Mesodermal cell (in vitro differentiated cells): Measurements from ENCODE around the gene UBE2E3. TPM values are rescaled to one million over a fixed set of nuclear protein-coding genes. Genes with fewer than 3 reads are reported as not detected.
"Not testable (repeated sequence)": the region's sequence is repeated elsewhere in the genome, so short reads cannot be mapped to it uniquely, and the experiment has no call there.

ENCODE experiments used
- H3K27ac ChIP-seq: 2 replicates; pipeline ENCODE4 v1.7.0; 2013; ENCODE audit warnings: mild to moderate bottlenecking, low read depth, low read length, moderate library complexity; ENCODE audit not compliant: severe bottlenecking
- H3K36me3 ChIP-seq: 2 replicates; pipeline ENCODE4 v1.7.1; 2013; ENCODE audit warnings: mild to moderate bottlenecking, low read length, moderate library complexity; ENCODE audit not compliant: control insufficient read depth, insufficient read depth
- H3K4me1 ChIP-seq: one replicate; pipeline ENCODE4 v1.7.1; 2013; ENCODE audit warnings: mild to moderate bottlenecking, low read length; ENCODE audit not compliant: insufficient read depth, control insufficient read depth, poor library complexity, severe bottlenecking
- H3K4me3 ChIP-seq: 2 replicates; pipeline ENCODE4 v1.7.0; 2013; ENCODE audit warnings: low read length, control low read depth, mild to moderate bottlenecking; ENCODE audit not compliant: insufficient read depth, poor library complexity, severe bottlenecking; ENCODE audit errors: extremely low read depth
- H3K9me3 ChIP-seq: 2 replicates; pipeline ENCODE4 v1.7.1; 2013; ENCODE audit warnings: mild to moderate bottlenecking, low read length, moderate library complexity; ENCODE audit not compliant: control insufficient read depth
- WGBS, 2 experiments: methylation state at CpG; one replicate each; pipeline ENCODE4 v1.1.5; 2013; ENCODE audit warnings: missing lambda C conversion rate in 2 of 2; ENCODE audit not compliant: insufficient coverage in 2 of 2; 5-methylcytosine and 5-hydroxymethylcytosine counted together
- polyA plus RNA-seq, 2 experiments: library from polyadenylated mRNA; stranded (reverse); fragments of 50-300 nt; gene quantifications; one replicate each; pipeline ENCODE4 v1.2.3, GENCODE V29; 2013

UBE2E3 gene
- 226 TPM for polyA plus RNA-seq (2013, experiment 1 of 2)
- 232 TPM for polyA plus RNA-seq (2013, experiment 2 of 2)

DNA sequence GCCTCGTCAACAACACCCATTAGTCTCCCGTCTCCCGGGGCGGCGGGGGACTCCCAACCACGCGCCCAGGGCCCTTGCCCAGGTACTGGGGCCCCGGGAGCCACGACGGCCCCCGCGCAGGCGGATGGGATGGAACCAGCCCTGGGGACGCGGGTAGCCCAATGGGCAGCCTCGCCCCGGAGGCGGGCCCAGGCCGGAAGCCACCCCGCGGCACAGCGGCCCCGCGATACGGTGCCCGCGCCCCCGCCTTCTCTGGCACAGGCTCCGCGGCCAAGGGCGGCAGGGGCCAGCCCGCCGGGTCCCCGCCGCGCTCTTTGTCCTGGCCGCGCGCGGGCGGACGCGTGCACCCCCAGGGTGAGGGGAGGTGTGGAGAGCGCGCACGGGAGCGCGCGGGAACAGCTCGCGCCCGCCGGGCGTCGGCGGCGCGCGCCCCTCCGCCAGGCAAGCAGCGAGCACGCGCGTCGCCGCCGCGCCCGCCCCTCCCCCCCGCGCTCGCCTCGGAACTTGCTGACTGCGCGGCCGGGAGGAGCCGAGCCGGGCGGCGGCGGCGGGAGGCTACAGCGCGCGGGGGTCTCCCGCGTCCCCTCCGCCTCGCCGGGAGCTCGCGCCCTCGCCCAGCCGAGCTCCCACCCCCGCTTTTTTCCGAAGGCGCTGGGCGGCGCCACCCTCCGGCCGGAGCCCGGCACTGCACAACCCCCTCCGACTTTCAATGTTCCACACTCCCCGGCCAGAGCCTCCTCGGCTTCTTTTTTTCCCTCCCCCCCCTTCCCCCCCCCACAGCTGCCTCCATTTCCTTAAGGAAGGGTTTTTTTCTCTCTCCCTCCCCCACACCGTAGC, at the start of gene UBE2E3:
UBE2E3 (plus strand) TSS at position 500 of the 837 bp plus-strand sequence. CDS start 1,438 bp downstream, outside the sequence.
- Histone ChIP-seq H3K36me3 (peaks cover 3% of the 10 kb centered on the region), H3K4me3 (peak within 1 kb of the TSS; percentile 77), H3K9me3 (no peaks in the 10 kb centered on the region), H3K4me1 (peaks cover 11% of the 10 kb centered on the region), H3K27ac (peak within 1 kb of the TSS; percentile 91)
- WGBS, 2 experiments = 2% methylated on average over 43 to 44 of the region's 106 CpGs

DNA sequence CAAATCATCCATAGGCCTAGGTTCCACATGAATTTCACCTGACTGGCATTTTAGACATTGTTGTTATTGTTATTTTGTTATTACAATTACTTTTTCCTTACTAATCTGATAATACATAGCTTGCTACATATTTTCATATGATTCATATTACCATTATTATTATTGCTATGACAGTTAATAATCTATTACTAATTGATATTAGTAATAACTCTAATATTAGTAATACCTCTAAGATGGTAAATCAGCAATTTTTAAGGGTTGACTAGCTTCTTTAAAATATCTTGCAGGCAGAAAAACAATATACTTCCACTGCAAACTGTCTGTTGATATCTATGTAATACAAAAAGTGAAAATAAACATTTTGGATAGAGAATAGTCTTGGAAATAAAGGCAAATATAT, 48.6 kb upstream of the UBE2E3 start:
- no peak overlapping the region for H3K27ac ChIP-seq
- no peaks in the 10 kb centered on the region for H3K9me3 ChIP-seq
- no peaks in the 10 kb centered on the region for H3K36me3 ChIP-seq
- H3K4me1 ChIP-seq = no peaks in the 10 kb centered on the region
- H3K4me3 ChIP-seq = no peak overlapping the region

DNA sequence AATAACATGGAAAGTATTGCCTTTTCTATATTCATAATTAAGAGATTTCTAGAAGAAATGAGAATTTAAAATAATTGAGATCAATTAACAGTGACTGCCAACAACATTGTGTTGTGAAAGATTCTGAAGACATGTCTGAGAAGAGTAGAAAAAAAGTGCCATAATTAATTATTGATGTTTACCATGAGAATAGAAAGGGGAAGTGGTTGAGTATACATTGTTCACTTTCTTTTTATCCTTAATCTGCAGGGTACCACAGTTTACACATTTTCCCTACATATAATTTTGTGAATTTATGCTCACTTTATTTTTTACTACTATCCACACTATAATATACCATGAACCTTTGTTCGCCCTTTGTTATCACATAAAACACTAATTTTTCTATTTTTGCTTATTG, 47.1 kb upstream of the UBE2E3 start:
- H3K9me3 ChIP-seq = no peaks in the 10 kb centered on the region
- no peak overlapping the region for H3K27ac ChIP-seq
- WGBS, 2 experiments = 80% methylated on average over 1 of the region's 1 CpG; no CpG with 5 or more reads in 1 of the 2 experiments
- no peaks in the 10 kb centered on the region for H3K4me1 ChIP-seq
- H3K4me3 ChIP-seq = no peak overlapping the region
- H3K36me3 ChIP-seq = no peaks in the 10 kb centered on the region

DNA sequence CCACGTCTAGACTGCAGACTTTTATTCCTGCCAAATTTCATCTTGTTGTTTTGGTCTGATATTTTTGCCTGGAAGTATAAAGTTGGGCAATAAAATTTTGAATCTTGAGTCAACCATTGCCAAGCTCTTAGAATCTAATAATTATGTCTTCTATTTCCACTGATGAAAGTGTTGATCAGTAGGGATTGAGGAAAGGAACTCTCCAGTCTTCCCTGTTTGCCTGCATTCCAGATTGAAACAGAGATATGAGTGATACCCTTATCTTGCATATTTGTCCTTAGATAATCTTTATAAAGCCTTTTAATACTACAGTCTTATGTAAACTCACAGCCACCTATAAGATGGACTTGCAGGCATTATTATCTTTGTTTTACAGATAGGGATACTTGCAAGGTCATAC, 45.5 kb upstream of the UBE2E3 start:
- no peak overlapping the region for H3K4me3 ChIP-seq
- no peaks in the 10 kb centered on the region for H3K4me1 ChIP-seq
- no peaks in the 10 kb centered on the region for H3K36me3 ChIP-seq
- H3K27ac ChIP-seq = no peak overlapping the region
- no peaks in the 10 kb centered on the region for H3K9me3 ChIP-seq
- 60% methylated on average over 1 of the region's 1 CpG; no CpG with 5 or more reads in 1 of the 2 experiments for WGBS, 2 experiments

DNA sequence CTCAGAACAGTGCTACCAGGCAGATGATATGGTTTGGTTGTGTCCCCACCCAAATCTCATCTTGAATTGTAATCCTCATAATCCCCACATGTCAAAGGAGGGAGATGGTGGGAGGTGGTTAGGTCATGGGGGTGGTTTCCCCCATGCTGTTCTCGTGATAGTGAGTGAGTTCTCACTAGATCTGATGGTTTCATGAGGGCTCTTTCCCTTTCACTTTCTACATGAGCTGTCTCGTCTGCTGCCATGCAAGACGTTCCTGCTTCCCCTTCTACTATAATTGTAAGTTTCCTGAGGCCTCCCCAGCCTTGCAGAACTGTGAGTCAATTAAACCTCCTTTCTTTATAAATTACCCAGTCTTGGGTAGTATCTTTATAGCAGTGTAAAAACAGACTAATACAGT, 42.9 kb upstream of the UBE2E3 start:
- not testable (repeated sequence) for H3K4me1 ChIP-seq, H3K27ac ChIP-seq, H3K9me3 ChIP-seq, H3K4me3 ChIP-seq, H3K36me3 ChIP-seq
- WGBS, 2 experiments = 77 to 86% methylated on average over 1 to 2 of the region's 3 CpGs

DNA sequence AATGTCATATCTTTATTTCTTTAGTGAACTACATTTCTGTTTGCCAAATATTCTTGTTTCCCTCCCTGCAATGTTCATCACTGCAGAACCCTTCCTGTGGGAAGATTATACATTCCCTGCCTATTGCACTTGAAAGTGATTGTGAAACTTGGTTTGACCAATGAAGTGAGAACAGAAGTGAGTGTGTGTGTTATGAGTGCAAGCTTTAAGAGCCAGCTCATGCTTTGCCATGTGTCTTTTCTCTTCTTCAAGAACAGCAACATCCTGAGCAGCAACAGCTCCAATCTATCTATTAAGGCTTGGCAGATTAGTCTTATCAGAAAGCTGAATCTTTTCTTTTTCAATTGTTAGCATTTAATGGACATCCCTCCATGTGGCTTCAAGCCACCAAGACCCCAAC, 42.0 kb upstream of the UBE2E3 start:
- Histone ChIP-seq H3K4me1 (no peaks in the 10 kb centered on the region), H3K27ac (no peak overlapping the region), H3K9me3 (no peaks in the 10 kb centered on the region), H3K4me3 (no peak overlapping the region), H3K36me3 (no peaks in the 10 kb centered on the region)

DNA sequence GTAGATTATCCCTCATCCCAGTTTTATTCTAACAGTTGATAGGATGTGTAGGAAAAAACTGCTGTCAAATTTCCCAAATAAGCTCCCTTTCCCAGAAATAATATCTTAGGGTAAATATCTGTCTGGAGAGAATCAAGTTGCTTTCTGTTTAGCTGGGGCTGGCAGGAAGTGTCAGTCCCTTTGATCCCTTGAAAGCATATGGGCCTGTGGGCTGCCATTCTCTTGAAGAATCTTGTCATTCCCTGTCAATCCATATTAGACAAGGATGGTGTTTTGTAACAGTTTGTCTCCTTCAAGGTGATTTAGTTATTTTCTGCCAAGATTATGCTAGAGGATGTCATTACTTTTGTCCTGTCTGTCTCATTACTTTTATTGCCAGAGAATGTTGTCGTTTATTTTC, 37.1 kb upstream of the UBE2E3 start:
- no peak overlapping the region for H3K27ac ChIP-seq
- H3K9me3 ChIP-seq = no peaks in the 10 kb centered on the region
- WGBS, 2 experiments = no CpG with 5 or more reads among the region's 1 CpG
- no peaks in the 10 kb centered on the region for H3K4me1 ChIP-seq
- H3K4me3 ChIP-seq = no peak overlapping the region
- no peaks in the 10 kb centered on the region for H3K36me3 ChIP-seq

DNA sequence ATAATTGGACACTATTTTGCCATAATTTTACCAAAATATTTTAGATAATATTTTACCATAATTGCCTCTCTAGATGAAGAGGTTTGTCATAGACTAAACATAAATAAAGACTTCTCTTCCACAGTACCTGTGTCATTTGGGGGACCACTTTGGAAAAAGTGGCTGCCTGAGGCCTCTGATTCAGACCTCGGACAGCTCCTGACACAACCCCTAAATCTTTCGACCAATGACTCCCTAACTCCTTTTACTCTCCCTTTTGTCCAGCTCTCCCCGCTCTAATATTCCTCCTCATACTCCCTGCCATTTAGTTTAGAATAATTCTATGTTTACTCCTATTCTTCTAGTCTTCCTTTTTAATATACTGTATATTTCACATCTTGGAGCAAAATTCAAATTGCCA, 36.0 kb upstream of the UBE2E3 start:
- 95 to 100% methylated on average over 2 of the region's 3 CpGs for whole genome bisulfite sequencing, 2 experiments
- no peaks in the 10 kb centered on the region for H3K36me3 ChIP-seq
- H3K4me1 ChIP-seq = no peaks in the 10 kb centered on the region
- H3K4me3 ChIP-seq = no peak overlapping the region
- no peak overlapping the region for H3K27ac ChIP-seq
- H3K9me3 ChIP-seq = no peaks in the 10 kb centered on the region

DNA sequence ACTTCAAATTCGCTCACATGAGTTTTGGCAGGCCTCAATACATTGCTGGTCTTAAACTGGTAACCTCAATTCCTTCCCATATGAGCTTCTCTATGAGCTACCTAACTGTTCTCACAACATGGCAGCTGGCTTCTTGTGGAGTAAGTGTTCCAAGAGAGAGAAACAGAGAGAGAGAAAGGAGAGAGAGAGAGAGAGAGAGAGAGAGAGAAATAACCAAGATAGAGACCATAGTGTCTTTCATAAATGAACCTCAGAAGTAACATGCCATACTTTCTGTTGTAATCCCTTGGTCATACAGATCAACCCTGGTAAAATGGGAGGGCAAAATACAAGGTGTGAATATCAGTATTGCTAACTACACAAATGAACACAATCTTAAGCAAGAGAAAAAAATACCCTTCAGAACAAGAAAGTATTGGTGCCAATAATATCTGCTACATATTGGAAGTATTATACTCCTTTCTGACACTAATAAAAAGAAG, 33.2 kb upstream of the UBE2E3 start:
- H3K4me1 ChIP-seq = no peaks in the 10 kb centered on the region
- H3K9me3 ChIP-seq = no peaks in the 10 kb centered on the region
- H3K27ac ChIP-seq = no peak overlapping the region
- H3K36me3 ChIP-seq = no peaks in the 10 kb centered on the region
- H3K4me3 ChIP-seq = no peak overlapping the region
- 100% methylated on average over 1 of the region's 1 CpG; no CpG with 5 or more reads in 1 of the 2 experiments for WGBS, 2 experiments

DNA sequence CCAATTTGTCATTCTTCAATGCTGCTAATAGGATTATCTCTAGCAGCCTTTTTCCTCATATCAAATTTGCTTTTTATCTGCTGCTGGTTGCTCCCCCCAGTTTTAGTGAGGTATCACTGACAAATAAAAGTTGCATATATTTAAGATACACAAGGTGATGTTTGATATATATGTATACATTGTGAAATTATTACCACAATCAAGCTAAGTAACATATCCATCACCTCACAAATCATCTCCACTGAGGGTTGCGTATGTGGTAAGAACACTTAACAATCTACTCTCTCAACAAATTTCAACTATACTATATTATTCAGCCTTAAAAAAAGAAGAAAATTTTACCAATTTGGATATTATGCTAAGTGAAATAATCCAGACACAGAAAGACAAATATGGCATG, 30.5 kb upstream of the UBE2E3 start:
- no CpG with 5 or more reads among the region's 1 CpG for WGBS, 2 experiments
- H3K27ac ChIP-seq = no peak overlapping the region
- no peak overlapping the region for H3K4me3 ChIP-seq
- no peaks in the 10 kb centered on the region for H3K36me3 ChIP-seq
- H3K4me1 ChIP-seq = no peaks in the 10 kb centered on the region
- H3K9me3 ChIP-seq = no peaks in the 10 kb centered on the region

DNA sequence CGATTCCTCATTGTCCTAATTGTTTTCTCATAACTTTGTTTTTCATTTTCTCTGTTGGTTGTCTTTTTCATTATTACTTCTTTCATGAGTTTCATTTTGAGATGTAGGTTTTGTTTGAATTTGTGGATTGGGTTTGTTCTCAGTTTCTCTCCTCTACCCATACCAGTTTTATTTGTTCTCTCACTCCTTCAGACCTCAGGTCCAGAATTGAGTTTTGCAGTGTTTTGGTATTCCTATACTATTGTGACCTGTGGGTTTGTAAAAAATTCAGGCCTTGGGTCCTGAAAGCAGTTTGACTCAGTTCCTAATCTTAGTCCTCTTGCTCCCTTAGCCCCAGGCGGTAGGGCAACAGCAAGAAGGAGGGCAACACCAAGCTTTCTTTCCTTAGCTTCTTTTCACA, 28.3 kb upstream of the UBE2E3 start:
- Histone ChIP-seq H3K36me3 (no peaks in the 10 kb centered on the region), H3K9me3 (no peaks in the 10 kb centered on the region), H3K4me3 (no peak overlapping the region), H3K4me1 (no peaks in the 10 kb centered on the region), H3K27ac (no peak overlapping the region)
- WGBS, 2 experiments = 78 to 83% methylated on average over 1 of the region's 2 CpGs
